CD14-positive monocyte (primary cell): ENCODE results near the gene LCA5L. TPM values are rescaled to one million over a fixed set of nuclear protein-coding genes. Genes with fewer than 3 reads are reported as not detected.

Experiments
- DNase-seq, 3 donors: peaks; one replicate each; pipeline ENCODE4 v3.0.0-alpha.2; 2011 to 2022
- H2AFZ ChIP-seq: 2 replicates; pipeline ENCODE4 v1.6.0; 2012; ENCODE audit warnings: mild to moderate bottlenecking, low read depth, low read length, inconsistent platforms; ENCODE audit not compliant: insufficient read depth, poor library complexity, severe bottlenecking
- H3K27ac ChIP-seq, 2 donors: 1 replicate in 1 of 2; 2 replicates in 1 of 2; pipeline ENCODE4 v1.5.1; 2012 to 2013; ENCODE audit warnings: low read length in 2 of 2, control low read depth in 1 of 2, inconsistent platforms in 1 of 2, low read depth in 1 of 2, mild to moderate bottlenecking in 1 of 2
- H3K27me3 ChIP-seq, 2 donors: one replicate each; pipeline versions ENCODE4 v1.6.0 to v1.6.1; 2011 to 2013; ENCODE audit warnings: low read length in 2 of 2; ENCODE audit not compliant: control insufficient read depth in 2 of 2, insufficient read depth in 2 of 2
- H3K36me3 ChIP-seq, 2 donors: replicated peaks in 1 of 2; 1 replicate in 1 of 2; 2 replicates in 1 of 2; pipeline versions ENCODE4 v1.5.1 to v1.6.1; 2012 to 2013; ENCODE audit warnings: low read length in 2 of 2, control low read depth in 1 of 2, inconsistent platforms in 1 of 2, mild to moderate bottlenecking in 1 of 2; ENCODE audit not compliant: insufficient read depth in 2 of 2, control insufficient read depth in 1 of 2
- H3K4me1 ChIP-seq, 2 donors: 1 replicate in 1 of 2; 2 replicates in 1 of 2; pipeline versions ENCODE4 v1.5.1 to v1.6.1; 2012 to 2013; ENCODE audit warnings: low read length in 2 of 2, control low read depth in 1 of 2, inconsistent platforms in 1 of 2, mild to moderate bottlenecking in 1 of 2, moderate library complexity in 1 of 2; ENCODE audit not compliant: insufficient read depth in 2 of 2, control insufficient read depth in 1 of 2
- H3K4me2 ChIP-seq: replicated peaks from 2 replicates; pipeline ENCODE3; 2012; ENCODE audit warnings: low read length, moderate library complexity, mild to moderate bottlenecking; ENCODE audit not compliant: poor library complexity, severe bottlenecking; ENCODE audit errors: extremely low read depth
- H3K4me3 ChIP-seq, 3 experiments: fragments of 200-600 bp in 1 of 3; sonication (generic) in 1 of 3; replicated peaks in 1 of 3; 1 replicate in 2 of 3; 2 replicates in 1 of 3; pipeline ENCODE4 v1.5.1; 2011 to 2013; ENCODE audit warnings: low read length in 3 of 3, mild to moderate bottlenecking in 3 of 3, control low read depth in 2 of 3, low read depth in 2 of 3, inconsistent platforms in 1 of 3, moderate library complexity in 1 of 3
- H3K79me2 ChIP-seq: 2 replicates; pipeline ENCODE4 v1.6.0; 2012; ENCODE audit warnings: mild to moderate bottlenecking, control low read depth, inconsistent platforms, low read length, moderate library complexity; ENCODE audit not compliant: insufficient read depth
- H3K9ac ChIP-seq: 2 replicates; pipeline ENCODE4 v1.6.0; 2017; ENCODE audit warnings: low read length, mild to moderate bottlenecking; ENCODE audit not compliant: insufficient read depth, poor library complexity, severe bottlenecking
- H3K9me3 ChIP-seq, 2 donors: replicated peaks in 1 of 2; 1 replicate in 1 of 2; 2 replicates in 1 of 2; pipeline versions ENCODE4 v1.5.1 to v1.6.1; 2012 to 2013; ENCODE audit warnings: low read length in 2 of 2, control low read depth in 1 of 2; ENCODE audit not compliant: control insufficient read depth in 1 of 2, insufficient read depth in 1 of 2
- H4K20me1 ChIP-seq: 2 replicates; pipeline ENCODE4 v1.6.0; 2012; ENCODE audit warnings: mild to moderate bottlenecking, low read length, control low read depth, moderate library complexity; ENCODE audit not compliant: insufficient read depth
- H3K27ac Mint-ChIP-seq, 7 donors: one replicate each; pipeline ENCODE4 v1.8.0; 2020; ENCODE audit warnings: mild to moderate bottlenecking in 7 of 7, mixed read lengths in 7 of 7, moderate library complexity in 6 of 7, inconsistent platforms in 2 of 7
- H3K27me3 Mint-ChIP-seq, 3 donors: one replicate each; pipeline ENCODE4 v1.8.0; 2021 to 2022; ENCODE audit warnings: low read depth in 3 of 3, mild to moderate bottlenecking in 3 of 3, mixed read lengths in 3 of 3, moderate library complexity in 3 of 3, inconsistent platforms in 1 of 3
- H3K36me3 Mint-ChIP-seq, 2 donors: one replicate each; pipeline ENCODE4 v1.8.0; 2020; ENCODE audit warnings: mixed read lengths in 2 of 2, inconsistent platforms in 1 of 2, mild to moderate bottlenecking in 1 of 2
- H3K4me1 Mint-ChIP-seq: one replicate; pipeline ENCODE4 v1.8.0; 2020; ENCODE audit warnings: mild to moderate bottlenecking, mixed read lengths
- H3K4me3 Mint-ChIP-seq, 2 donors: one replicate each; pipeline ENCODE4 v1.8.0; 2020; ENCODE audit warnings: mild to moderate bottlenecking in 2 of 2, mixed read lengths in 2 of 2, moderate library complexity in 1 of 2
- H3K9me3 Mint-ChIP-seq, 7 donors: one replicate each; pipeline ENCODE4 v1.8.0; 2020 to 2022; ENCODE audit warnings: mixed read lengths in 7 of 7, mild to moderate bottlenecking in 6 of 7, moderate library complexity in 6 of 7, inconsistent platforms in 2 of 7
- CTCF ChIP-seq: fragments of 200-600 bp; IDR thresholded peaks from one replicate; pipeline ENCODE4 v1.8.0; 2022; ENCODE audit warnings: antibody characterized with exemption, mild to moderate bottlenecking
- WGBS: methylation state at CpG from one replicate; pipeline ENCODE4 v1.1.5; 2013; ENCODE audit warnings: missing lambda C conversion rate; ENCODE audit not compliant: insufficient coverage; 5-methylcytosine and 5-hydroxymethylcytosine counted together
- intact Hi-C, 2 donors: fragments of 100-400 bp; cut with micrococcal nuclease; formaldehyde crosslinking; loops; one replicate each; pipeline versions ENCODE4 v1.15.0 to v1.15.1; 2023
- polyA plus RNA-seq, 3 donors: library from polyadenylated mRNA; depleted of rRNA in 1 of 3; unstranded in 2 of 3; stranded (reverse) in 1 of 3; fragments of 300-500 nt in 2 of 3; fragments of >200 nt in 1 of 3; fragmentation: Illumina TruSeq in 2 of 3; gene quantifications; 1 replicate in 2 of 3; 2 replicates in 1 of 3; pipeline ENCODE4 v1.2.3, GENCODE V29; 2012 to 2021

Gene LCA5L
- polyA plus RNA-seq, 3 donors: 0.12 TPM; not detected in 2

- no peaks in the 10 kb centered on the region for H3K36me3 ChIP-seq
- H3K36me3 Mint-ChIP-seq: no peaks in the 10 kb centered on the region
- intact Hi-C loops: no loop called here
- H3K9ac ChIP-seq: no peak overlapping the region
- no peak overlapping the region for H3K4me3 ChIP-seq
- no peak overlapping the region for H2AFZ ChIP-seq
- peaks cover 20 to 24% of the 10 kb centered on the region in 2 donors for H3K4me1 ChIP-seq
- H4K20me1 ChIP-seq: no peaks in the 10 kb centered on the region
- TF ChIP-seq CTCF: no peak
- no peak overlapping the region for H3K4me2 ChIP-seq
- no peaks in the 10 kb centered on the region for H3K27me3 ChIP-seq
- DNase-seq: no peak
- H3K27ac Mint-ChIP-seq: no peak overlapping the region
- no peak overlapping the region for H3K27ac ChIP-seq
- peaks cover 0 to 2% (median 0%) of the 10 kb centered on the region in 3 donors for H3K27me3 Mint-ChIP-seq
- no peak overlapping the region for H3K4me3 Mint-ChIP-seq
- no peaks in the 10 kb centered on the region for H3K9me3 ChIP-seq
- 100% methylated on average over 1 of the region's 2 CpGs for WGBS
- H3K4me1 Mint-ChIP-seq: peaks cover 19% of the 10 kb centered on the region
- H3K9me3 Mint-ChIP-seq: peaks cover 0 to 6% (median 0%) of the 10 kb centered on the region in 7 donors
- H3K79me2 ChIP-seq: no peaks in the 10 kb centered on the region
Measured at GRCh38 chr21:39367783-39368182, 77.8 kb downstream of the LCA5L start.

- H3K27me3 Mint-ChIP-seq: peaks cover 0 to 2% (median 0%) of the 10 kb centered on the region in 3 donors
- H3K9ac ChIP-seq: no peak overlapping the region
- no peak overlapping the region for H3K27ac Mint-ChIP-seq
- H3K4me2 ChIP-seq: no peak overlapping the region
- H3K4me3 Mint-ChIP-seq: no peak overlapping the region
- H3K9me3 ChIP-seq: no peaks in the 10 kb centered on the region
- peaks cover 27 to 33% of the 10 kb centered on the region in 2 donors for H3K4me1 ChIP-seq
- intact Hi-C loops: no loop called here
- peaks cover 29% of the 10 kb centered on the region for H3K4me1 Mint-ChIP-seq
- H3K36me3 ChIP-seq: no peaks in the 10 kb centered on the region
- H3K4me3 ChIP-seq: no peak overlapping the region
- peaks cover 0 to 6% (median 0%) of the 10 kb centered on the region in 7 donors for H3K9me3 Mint-ChIP-seq
- H3K36me3 Mint-ChIP-seq: no peaks in the 10 kb centered on the region
- no peaks in the 10 kb centered on the region for H3K27me3 ChIP-seq
- H4K20me1 ChIP-seq: no peaks in the 10 kb centered on the region
- no peak overlapping the region for H2AFZ ChIP-seq
- no peaks in the 10 kb centered on the region for H3K79me2 ChIP-seq
- no peak for TF ChIP-seq CTCF
- H3K27ac ChIP-seq: no peak overlapping the region
- DNase-seq: no peak
- no CpG with 5 or more reads among the region's 4 CpGs for WGBS
Measured at GRCh38 chr21:39366563-39366962, 79.0 kb downstream of the LCA5L start.
